Prostate gland (tissue), 2 donors: ENCODE results near the gene PTF1A.

Source experiments
- POLR2A ChIP-seq: fragments of 450-650 bp; IDR thresholded peaks from one replicate; pipeline ENCODE4 v1.6.1; 2016; ENCODE audit warnings: antibody characterized with exemption, mild to moderate bottlenecking
- POLR2AphosphoS5 ChIP-seq: sonication (generic); formaldehyde crosslinking; IDR thresholded peaks from one replicate; pipeline ENCODE4 v1.6.1; 2017; ENCODE audit warnings: antibody characterized with exemption
- TF ChIP-seq, protein P1 (sequence below), 4 experiments: fragments of 200-600 bp in 2 of 4; fragments of 450-650 bp in 2 of 4; sonication (generic) in 2 of 4; IDR thresholded peaks; 1 replicate in 3 of 4; 2 replicates in 1 of 4; pipeline ENCODE4 v1.5.1; 2016 to 2019; ENCODE audit warnings: antibody characterized with exemption in 4 of 4, mild to moderate bottlenecking in 2 of 4, moderate library complexity in 2 of 4

DNA sequence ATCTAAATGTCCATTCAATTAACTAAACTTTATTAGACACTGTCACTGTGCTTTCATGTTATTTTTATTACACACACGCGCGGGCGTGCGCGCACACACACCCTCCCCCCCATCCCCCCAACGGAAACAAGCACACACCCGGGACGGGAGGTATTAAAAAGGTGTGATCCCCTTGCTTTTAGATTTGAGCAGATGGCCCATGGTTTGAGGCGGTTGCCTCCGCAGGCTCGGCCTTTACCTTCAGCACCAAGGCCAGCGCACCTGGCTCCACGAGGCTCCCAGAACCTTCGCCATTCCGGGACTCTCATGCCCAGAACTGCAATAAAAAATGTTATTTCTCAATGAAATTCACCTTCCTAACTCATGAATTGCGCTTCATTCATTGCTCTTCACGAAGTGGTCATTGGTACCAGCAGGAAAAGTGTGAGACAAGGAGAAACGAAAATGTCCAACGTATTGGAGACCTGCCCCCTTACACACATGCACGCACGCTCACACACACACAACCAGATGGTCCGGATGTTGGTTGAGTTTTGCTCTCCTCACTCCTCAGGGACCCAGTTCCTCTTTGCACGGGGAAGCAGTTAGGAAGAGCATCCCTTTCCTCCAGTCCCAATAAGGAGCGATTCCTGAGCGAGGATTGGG lies 20.8 kb upstream of the PTF1A start:
- TF ChIP-seq, protein P1, sequence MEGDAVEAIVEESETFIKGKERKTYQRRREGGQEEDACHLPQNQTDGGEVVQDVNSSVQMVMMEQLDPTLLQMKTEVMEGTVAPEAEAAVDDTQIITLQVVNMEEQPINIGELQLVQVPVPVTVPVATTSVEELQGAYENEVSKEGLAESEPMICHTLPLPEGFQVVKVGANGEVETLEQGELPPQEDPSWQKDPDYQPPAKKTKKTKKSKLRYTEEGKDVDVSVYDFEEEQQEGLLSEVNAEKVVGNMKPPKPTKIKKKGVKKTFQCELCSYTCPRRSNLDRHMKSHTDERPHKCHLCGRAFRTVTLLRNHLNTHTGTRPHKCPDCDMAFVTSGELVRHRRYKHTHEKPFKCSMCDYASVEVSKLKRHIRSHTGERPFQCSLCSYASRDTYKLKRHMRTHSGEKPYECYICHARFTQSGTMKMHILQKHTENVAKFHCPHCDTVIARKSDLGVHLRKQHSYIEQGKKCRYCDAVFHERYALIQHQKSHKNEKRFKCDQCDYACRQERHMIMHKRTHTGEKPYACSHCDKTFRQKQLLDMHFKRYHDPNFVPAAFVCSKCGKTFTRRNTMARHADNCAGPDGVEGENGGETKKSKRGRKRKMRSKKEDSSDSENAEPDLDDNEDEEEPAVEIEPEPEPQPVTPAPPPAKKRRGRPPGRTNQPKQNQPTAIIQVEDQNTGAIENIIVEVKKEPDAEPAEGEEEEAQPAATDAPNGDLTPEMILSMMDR (IDR thresholded peaks at IDR 0.05), result no peak
- no peak for TF ChIP-seq POLR2A
- TF ChIP-seq POLR2AphosphoS5, result no peak
